AG04449 (cell line): ENCODE data around the gene PTPRJ.

Experiments
- CTCF ChIA-PET: fragments of 350-600 bp; formaldehyde crosslinking; extraction: SDS; loops from one replicate; lab custom pipeline; 2021; ENCODE audit warnings: antibody characterized with exemption; lab: Yijun Ruan, JAX
- POLR2A ChIA-PET: fragments of 400-600, 350-600 bp; formaldehyde crosslinking; extraction: SDS; loops from one replicate; lab custom pipeline; 2020; ENCODE audit warnings: antibody characterized with exemption, inconsistent platforms; lab: Yijun Ruan, JAX
- DNase-seq: peaks from one replicate; pipeline ENCODE4 v3.0.0-alpha.2; 2010; ENCODE audit warnings: low read depth, low spot score
- H3K4me3 ChIP-seq: 2 replicates; pipeline ENCODE4 v1.5.1; 2011; ENCODE audit warnings: low read depth, mild to moderate bottlenecking, control low read depth, low read length
- CTCF ChIP-seq: IDR thresholded peaks from one replicate; pipeline ENCODE4 v1.5.1; 2011; ENCODE audit warnings: mild to moderate bottlenecking, moderate library complexity, low read length, control low read depth, inconsistent platforms; ENCODE audit not compliant: insufficient read depth; ENCODE audit errors: missing control alignments

The PTPRJ gene

GRCh38 chr11:48036011-48036410, 55.7 kb downstream of the PTPRJ start:
- CTCF ChIA-PET = interaction anchor here (1.1 to 2.0 kb wide), 4 partner anchors 8 to 101 kb away, joined by 3 to 6 read pairs (median 4); no protein-coding TSS in a partner anchor
- POLR2A ChIA-PET = interaction anchor here (1.4 kb wide), 1 partner anchor 28 kb away, joined by 5 read pairs; no protein-coding TSS in a partner anchor
- TF ChIP-seq CTCF = no peak
- H3K4me3 ChIP-seq = no peak overlapping the region
- DNase-seq = no peak

- no peak overlapping the region for H3K4me3 ChIP-seq
- ChIA-PET POLR2A (interaction anchor here (1.4 kb wide), 1 partner anchor 27 kb away, joined by 5 read pairs; no protein-coding TSS in a partner anchor), CTCF (interaction anchor here (1.1 to 2.0 kb wide), 3 partner anchors 18 to 102 kb away, joined by 3 to 6 read pairs (median 5); no protein-coding TSS in a partner anchor)
- TF ChIP-seq CTCF = no peak
- peak; percentile 29 for DNase-seq
These were observed 56.1 kb downstream of the PTPRJ start for GRCh38 chr11:48036466-48036865.

- no peak for DNase-seq
- ChIA-PET POLR2A (no interaction called here), CTCF (interaction anchor here (2.0 kb wide), 1 partner anchor 70 kb away, joined by 6 read pairs; no protein-coding TSS in a partner anchor)
- H3K4me3 ChIP-seq = no peak overlapping the region
- no peak for TF ChIP-seq CTCF
These were observed 57.5 kb downstream of the PTPRJ start for GRCh38 chr11:48037709-48038468.

GRCh38 chr11:48040830-48041444, 60.6 kb downstream of the PTPRJ start:
- POLR2A ChIA-PET = no interaction called here
- CTCF ChIA-PET = interaction anchor here (1.0 to 1.2 kb wide), 4 partner anchors 9 to 64 kb away, joined by 3 to 4 read pairs (median 3); no protein-coding TSS in a partner anchor
- no peak for DNase-seq
- TF ChIP-seq CTCF = no peak
- H3K4me3 ChIP-seq = no peak overlapping the region

- ChIA-PET CTCF (interaction anchor here (1.0 to 1.2 kb wide), 3 partner anchors 10 to 63 kb away, joined by 3 to 4 read pairs (median 3); no protein-coding TSS in a partner anchor), POLR2A (no interaction called here)
- no peak for DNase-seq
- no peak overlapping the region for H3K4me3 ChIP-seq
- no peak for TF ChIP-seq CTCF
These were observed 61.7 kb downstream of the PTPRJ start for GRCh38 chr11:48041877-48042695.
